CD4-positive, alpha-beta T cell treated with Interleukin-1 beta for 1 hour (primary cell): ENCODE results near the gene PDE9A.
"Not testable (repeated sequence)": the region's sequence is repeated elsewhere in the genome, so short reads cannot be mapped to it uniquely, and the experiment has no call there.

ENCODE experiments used
- DNase-seq, 2 donors: peaks; one replicate each; pipeline ENCODE4 v3.0.0-alpha.2; 2020 to 2022

PDE9A gene

DNA sequence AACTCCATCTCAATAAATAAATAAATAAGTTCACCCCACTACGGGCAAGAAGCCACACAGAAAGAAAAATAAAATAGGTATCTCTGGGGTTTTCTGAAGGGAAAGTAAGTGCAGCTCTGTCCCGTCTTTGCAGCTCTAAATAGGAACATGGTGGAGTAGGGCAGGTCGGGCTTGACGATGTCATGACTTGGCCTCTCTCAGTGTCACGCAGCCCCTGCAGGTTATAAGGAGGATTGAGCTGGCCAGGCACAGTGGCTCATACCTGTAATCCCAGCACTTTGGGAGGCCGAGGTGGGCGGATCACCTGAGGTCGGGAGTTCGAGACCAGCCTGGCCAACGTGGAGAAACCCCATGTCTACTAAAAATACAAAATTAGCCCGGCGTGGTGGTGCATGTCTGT is 67.1 kb downstream of the PDE9A start:
- DNase-seq, result not testable (repeated sequence)

DNA sequence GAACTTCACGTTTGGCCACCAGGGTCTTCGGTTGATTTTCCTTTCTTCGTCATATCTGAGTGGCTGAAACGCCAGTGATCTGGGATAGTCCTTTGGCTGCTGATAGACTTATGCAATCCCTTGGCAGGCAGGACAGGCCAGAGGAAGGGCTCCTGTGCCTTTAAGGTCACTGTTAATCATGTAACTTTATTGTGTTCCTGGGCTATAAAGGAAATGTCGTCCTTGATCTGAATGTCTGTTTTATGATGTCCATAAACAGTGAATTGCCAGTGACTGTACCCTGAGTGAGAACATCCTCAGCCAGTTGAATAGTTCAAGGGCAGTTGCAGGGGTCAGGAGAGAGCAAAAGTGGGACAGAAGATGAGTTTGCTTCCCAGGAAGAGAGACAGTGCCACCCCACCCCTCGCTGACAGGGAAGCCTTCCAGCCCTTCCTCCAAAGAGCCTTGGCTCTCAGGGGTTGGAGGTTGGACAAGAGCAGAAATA is 68.0 kb downstream of the PDE9A start:
- no peak for DNase-seq

DNA sequence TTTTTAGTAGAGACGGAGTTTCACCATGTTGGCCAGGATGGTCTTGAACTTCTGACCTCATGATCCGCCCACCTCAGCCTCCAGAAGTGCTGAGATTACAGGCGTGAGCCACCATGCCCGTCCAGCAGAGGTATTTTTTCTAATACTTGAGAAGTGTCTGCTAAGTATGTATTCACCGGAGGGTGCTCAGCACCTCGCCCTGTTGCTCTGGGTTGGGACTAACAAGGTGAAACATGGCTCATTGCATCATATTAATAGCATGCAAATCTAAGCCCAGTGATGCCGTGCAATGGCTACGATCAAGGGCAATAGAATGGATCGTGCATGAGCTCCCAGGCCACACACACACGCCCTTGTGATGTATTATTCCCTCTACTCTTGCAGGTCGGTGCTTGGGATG is 68.7 kb downstream of the PDE9A start:
- DNase-seq, result no peak

DNA sequence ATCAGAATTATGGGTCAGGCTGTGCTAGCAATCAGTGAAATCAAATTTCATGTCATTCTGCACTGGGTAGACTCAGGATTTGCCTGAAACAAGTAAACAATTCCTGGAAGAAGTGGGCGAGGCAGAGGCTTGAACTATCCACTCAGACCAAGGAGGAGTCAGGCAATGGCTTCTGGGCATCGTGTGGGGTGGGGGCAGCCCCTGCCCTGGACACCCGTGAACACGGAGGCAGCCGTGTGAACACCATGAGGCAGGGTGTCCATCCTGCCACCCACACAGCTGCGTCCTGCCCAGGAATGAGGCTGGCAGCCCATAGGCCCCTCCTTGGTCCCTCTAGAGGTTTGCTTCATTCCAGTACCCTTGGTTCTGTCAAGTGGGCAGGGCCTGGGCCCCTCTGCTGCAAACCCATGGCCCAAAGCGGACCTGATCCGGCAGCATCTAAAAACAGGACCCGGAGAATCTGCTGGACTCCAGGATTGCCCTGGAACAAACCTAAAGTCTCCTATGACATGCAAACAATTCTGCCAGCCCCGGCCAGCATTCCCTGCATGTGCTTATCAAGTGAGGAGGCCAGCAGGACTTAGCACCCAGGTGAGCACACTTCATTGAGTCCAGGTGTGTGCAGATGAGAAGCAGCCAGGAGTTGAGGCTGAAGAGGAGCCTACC is 69.5 kb downstream of the PDE9A start:
- no peak for DNase-seq

DNA sequence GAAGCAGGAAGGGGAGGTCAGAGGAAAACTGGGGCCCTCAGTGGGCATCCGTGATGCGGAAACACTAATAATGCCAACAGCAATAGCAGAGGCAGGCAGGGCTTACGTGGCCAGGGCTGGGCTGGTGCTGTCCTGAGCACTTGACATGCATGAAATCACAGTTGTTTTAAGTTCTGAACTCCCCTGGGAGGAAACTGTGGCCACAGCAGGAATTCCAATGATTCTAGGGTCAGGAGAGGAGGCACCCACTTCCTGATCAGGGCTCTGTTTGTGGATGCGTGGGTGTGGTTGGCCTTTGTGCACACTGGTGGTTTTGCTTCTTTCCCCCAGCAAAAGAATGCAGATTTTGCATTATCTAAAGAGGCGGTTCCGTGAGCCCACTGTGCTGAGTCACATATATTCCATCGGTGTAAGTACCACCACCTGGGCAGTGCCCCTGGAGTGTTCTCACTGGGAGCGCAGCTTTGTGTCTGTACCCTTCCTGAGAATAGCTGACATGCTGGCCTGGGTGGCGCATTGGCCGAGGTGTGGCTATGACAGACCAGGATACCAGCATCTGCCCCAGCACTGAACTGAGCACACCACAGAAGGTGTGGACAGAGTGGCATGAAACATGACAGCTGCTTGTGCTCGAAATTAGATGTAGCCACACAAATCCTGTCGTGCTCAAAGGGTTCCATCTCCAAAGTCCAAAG is 71.0 kb downstream of the PDE9A start:
- DNase-seq, result no peak

DNA sequence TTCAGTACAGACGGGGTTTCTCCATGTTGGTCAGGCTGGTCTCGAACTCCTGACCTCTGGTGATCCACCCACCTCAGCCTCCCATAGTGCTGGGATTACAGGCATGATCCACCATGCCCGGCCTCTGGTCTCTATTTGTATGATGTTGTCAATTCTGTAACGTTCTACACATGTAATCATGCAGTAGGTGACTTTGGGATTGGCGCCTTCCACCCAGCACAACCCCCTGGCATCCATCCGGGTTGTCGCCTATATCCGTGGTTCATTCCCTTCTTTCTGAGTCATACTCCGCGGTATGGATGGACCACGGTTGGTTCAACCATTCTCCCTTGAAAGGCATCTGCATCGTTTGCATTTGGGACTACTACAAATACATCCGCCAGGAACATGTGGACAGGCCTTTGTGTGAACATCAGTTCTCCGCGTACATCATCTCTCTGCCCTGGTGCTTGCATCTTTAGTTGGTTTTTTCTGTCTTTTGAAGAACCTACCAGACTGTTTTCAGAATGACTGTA is 72.1 kb downstream of the PDE9A start:
- no peak for DNase-seq

DNA sequence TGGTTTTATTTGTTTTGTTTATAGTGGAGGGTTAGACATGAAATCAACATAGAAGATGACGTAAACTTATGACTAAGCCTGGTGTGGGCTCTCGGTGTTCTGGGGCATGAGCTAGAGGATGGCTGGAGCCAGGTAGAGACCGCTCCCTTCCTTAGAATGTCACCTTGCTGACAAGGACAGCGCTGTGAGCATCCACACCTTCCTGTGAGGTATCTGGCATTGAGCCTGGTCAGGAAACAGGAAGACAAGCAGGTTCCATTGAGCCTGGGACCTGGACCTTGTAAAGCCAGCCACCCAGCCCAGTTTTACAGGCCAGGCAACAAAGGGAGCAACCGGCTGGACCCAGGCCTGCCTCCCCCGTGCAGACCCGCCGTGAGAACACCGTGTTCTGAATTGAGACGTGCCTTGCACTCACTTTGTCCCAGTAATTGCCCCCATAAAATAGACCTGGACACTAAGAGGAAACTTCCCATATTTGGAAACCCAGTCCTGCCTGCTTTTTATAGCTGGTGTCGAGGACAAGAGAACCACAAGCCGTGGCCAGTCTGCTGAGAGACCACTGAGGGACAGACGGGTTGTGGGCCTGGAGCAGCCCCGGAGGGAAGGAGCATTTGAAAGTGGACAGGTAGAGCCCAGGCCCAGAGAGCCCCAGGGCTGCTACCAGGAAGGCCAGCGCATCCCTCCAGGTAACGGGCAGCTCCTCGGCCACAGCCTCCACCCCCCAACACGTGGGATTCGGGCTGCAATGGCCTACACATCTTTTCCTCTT is 78.0 kb downstream of the PDE9A start:
- DNase-seq, result no peak

DNA sequence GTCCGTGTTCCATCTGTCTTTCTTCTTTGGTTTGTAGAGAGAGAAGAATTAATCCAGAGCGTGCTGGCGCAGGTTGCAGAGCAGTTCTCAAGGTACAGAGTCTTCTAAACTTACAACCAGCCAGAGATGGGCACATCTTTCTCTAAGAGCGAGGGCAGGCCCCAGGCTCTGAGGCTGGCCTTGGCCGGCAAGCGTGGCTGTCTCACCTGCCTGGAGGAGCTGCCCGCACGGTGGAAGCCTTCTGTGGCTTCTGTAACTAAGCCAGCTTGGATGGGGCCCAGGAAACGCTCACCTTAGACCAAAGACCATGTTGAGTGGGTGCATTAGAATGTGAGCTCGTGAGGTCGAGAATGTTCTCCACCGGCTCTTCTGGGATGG is 78.6 kb downstream of the PDE9A start:
- no peak for DNase-seq

DNA sequence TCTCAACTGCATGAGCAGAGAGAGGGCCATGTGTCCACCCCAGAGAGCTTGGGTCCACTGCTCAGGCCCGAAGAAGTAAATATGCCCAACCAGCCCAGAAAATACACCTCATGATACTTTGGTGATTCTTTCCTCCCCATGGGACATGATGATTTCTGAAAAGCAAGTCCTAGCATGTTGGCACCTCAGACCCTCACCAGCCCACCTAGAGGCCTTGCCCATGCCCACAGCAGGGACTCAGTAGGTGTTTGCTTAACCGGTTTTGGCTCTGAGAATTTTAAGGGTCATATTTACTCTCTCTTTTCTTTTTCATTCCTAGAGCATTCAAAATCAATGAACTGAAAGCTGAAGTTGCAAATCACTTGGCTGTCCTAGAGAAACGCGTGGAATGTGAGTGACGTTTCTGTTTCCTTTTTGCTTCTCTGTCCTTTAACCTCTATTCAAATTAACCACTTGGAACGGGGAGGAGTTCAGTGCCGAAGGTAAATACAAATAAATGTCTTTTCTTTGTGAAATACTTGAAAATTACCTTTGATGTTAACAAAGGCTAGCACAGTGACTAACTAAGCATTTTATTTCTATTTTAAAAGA is 79.7 kb downstream of the PDE9A start:
- no peak for DNase-seq

DNA sequence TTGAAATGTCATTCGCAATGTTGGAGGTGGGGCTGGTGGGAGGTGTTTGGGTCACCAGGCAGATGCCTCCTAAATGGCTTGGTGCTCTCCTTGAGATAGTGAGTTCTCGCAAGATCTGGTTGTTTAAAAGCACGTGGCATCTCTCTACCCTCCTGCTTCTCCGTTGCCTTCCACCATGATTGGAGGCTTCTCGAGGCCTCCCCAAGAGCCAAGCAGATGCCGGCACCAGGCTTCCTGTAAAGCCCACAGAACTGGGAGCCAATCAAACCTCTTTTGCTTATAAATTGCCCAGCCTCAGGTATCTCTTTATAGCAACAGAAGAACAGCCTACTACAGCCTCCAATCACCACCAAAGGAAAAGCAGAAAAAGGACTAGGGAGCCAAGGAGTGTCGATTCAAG is 80.5 kb downstream of the PDE9A start:
- DNase-seq, result no peak

DNA sequence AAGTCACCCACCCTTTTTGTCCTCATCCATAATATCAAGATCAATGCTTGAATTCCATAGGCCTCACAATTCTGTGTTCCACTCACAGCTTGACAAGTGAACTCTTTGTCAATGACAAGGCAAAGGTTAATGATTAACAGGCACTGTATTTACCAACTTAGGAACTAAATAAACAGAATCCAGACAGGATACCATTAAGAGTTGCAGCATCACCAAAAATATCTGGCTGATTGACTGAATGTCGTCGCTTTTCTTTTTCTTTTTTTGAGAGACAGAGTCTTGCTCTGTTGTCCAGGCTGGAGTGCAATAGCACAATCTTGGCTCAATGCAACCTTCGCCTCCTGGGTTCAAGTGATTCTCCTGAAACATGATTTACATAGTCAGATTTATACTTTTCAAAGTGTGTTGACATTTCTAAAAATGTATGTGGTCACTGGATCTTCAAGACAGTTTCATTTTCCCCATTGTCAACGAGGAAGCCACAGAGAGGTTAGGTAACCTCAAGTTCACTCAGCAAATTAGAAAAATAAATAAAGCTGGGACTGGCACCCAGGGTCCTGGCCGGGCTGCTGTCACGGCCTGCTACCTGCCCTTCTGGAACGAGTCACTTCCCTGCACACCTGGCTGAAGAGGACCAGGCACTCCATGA is 81.0 kb downstream of the PDE9A start:
- DNase-seq, result no peak

DNA sequence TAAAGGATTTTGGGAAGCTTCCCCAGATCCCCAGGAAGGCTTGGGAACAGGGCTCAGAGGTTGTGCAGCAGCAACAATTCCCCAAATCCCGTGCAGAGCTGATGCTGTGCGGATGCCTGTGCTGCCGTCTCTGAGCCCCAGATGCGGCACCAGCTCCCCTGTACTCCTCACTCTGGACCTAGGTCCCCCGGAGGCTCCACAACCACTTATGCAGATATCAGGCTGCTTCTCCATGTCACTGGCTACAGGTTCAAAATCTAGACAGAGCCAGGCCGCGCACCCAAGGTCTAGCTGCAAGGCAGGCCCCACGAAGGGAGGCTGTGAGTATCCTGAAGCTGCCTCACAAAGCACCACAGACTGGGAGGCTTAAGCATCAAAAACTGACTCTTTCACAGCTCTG is 81.6 kb downstream of the PDE9A start:
- DNase-seq, result no peak

DNA sequence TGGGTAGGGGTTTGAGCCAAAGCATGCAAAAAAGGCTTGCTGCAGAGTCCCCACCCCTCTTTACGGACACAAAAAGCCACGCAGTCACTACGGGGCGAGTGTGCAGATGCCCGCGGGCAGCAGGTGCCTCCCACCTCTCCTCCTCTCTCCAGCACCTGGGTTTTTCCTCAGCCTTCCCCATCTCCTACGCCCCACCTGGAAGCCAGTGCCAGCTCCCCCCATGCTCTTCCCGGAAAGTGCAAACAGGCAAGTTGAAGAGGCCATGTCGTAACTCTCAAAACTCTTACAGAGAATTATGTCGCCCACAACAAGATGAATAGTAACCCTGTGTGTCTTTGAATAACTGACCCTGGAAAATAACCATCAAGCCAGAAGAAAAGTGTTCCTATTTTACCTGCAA is 82.5 kb downstream of the PDE9A start:
- no peak for DNase-seq

DNA sequence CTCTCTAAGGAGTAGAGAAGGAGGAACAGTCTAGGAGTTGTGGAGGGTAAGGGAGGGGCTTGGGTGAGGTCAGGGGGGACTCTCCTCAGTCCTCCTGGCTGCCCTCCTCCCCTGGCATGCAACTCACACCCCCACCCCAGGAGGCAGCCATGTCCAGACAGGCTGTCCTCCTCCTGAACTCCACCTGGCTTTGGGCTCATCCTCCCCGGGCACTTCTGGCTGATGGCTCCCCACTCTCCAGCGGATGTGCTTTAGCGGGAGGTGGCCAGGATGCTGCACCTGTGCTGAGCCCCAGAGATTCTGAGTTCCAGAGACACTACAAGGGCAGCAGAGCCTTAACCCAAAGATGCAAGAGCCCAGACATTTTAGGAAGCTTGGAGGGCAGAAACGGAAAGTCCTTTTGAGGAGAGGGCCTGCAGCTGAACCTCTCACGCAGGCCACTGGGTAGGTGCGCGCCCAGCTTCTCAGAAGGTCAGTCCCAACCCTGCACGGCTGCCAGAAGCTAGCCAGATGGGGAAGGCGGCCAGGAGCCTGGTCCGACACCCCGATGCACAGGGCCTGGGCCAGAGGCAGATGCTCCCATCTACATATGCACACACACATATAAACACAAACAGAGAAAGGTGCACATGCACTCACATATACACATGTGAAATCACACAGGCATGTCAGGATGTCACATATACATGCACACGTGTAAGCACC is 83.4 kb downstream of the PDE9A start:
- no peak for DNase-seq

DNA sequence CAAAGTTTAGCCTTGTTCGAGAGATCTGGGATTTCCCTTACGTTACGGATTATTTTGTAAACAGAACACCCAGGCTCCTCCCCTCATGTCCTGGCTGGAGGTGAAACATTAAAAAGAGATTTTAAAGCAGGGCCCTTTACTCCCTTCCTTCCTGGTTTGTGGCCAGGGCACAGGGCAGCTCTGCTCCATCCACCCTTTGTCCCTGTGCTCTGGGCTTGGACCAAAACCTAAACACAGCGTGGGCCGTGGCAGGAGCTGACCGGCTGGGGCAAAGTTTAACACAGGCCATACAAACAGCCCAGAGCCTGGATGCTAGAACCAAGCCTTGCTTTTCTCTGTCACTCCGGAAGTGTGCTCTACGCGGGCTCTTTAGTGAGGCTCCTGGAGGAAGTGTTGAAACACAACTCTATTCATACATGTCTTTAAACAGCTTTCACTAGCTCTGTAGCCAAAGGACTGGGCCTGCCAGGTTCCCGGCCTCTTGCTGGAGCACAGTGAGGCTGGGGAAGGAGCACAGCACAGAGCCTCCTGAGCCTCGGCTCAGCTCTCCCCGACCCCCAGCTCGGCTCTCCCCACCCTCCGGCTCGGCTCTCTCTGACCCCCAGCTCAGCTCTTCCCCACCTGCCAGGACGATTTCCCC is 84.7 kb downstream of the PDE9A start:
- DNase-seq, result peak; percentile 34 to 46

DNA sequence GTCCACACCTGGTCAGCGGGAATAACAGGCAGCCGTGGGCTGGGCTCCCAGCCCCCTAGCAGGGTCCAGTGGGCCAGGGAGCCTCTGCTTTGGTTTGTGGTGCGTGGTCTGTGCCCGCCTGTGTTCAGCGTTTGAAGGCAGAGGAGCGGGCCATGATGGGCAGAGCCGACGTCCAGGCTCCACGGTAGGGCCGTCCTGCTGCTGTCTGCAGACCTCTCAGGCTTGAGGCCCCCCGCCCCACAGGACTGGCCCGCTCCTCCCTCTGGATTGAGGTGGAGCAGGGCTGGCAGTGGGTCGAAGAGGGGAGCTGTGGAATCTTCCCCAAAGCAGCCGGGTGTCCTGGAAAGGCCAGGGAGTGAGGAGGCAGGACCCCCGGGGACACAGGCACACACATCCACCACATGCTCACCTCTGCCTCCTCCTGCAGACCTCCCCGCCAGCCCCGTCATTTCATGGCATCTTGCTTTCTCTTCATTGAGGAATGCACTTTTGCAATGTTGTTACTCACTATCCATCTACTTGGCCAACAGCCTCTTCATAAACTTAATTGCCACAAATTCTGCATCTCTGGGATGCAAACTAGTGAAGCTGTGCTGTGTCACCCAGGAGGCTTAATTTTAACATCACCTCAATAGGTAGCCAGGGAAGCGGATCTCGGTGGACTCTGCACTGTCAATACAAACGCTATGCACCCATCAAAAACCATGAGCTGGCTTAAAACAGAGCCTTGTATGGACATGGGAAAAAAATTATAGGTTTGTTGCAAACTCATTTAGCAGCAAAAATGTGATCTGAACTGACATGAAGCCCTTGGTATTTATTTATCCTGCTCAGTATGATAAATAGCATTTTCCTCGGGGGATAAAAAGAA is 85.9 kb downstream of the PDE9A start:
- no peak for DNase-seq

DNA sequence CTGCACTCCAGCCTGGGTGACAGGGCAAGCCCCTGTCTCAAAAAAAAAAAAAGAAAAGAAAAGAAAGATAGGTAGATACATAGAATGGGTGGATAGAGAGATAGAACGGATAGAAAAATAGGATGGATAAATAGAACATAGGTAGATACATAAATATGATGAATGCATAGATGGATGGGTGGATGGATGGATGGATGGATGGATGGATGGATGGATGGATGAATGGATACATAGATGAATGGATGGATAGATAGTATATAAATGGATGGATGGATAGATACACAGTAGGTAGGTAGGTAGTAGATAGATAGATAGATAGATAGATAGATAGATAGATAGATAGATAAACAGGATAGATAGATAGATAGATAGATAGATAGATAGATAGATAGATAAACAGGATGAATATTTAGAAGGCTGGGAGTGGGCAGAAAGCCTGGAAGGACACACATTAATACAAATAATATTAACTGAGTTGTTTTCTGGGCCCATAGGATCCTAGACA is 87.0 kb downstream of the PDE9A start:
- no peak for DNase-seq

DNA sequence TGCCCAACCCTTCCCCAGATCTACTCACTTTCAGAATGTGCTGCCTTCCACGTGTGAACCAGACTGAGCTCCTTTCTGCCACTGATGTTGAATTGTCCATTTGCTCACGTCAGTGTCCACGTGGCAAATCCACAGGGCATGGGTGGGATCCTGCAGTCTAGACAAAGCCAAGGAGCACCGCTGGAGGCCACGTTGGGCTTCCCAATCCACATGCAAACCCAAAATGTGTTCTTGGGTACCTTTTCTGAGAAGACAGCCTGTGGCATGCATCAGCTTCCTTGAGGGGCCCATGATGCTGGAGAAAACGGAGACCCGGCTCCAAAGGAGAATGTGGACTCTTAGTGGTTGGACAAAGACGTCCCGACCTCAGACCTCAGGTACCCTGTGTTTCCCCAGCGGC is 87.6 kb downstream of the PDE9A start:
- no peak for DNase-seq

DNA sequence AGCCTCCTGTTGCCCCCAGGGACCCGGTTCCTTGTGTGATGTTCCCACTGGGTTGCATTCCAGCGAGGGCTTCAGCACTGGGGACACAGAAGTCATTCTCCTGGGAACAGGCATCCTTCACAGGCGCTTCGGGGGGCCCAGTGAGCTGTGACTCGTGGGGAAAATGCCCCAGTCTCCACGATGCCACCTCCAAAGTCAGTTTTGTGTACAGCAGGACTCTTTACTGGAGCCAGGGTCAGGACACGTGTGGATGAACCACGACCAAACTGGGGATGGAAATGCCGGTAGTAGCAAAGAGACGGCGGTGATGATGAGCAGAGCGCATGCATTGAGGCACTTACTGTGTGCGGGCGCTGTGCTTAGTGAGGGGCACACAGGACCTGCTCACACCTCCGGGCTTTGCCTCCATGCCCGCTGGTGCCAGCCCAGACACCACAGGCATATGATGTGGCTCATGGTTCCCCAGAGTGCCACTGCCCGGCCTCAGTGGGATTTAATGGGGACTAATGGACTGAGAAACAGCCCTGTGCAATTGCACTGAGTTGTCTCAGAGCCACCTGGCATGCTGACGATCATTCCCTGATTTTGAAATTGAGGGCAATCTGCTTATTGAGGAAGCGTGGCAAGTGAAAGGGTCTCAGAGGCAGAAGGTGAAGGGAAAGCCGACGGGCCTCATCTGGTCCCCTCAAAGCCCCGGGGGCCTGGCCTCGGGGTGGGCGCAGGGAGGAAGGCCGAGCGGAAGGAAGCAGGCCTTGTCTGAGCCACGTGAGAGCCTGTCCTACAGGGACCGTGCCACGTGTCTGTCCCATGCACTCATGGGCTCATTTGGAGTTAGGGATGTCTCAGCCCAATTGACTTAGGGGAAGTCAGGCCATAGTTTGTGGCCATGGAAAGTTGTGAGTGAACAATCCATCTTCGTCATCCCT is 91.4 kb downstream of the PDE9A start:
- no peak for DNase-seq
